Chondrocyte (in vitro differentiated cells): ENCODE data around the gene KAZALD1. TPM values are rescaled to one million over a fixed set of nuclear protein-coding genes. Genes with fewer than 3 reads are reported as not detected.

Source experiments
- DNase-seq: peaks from one replicate; pipeline ENCODE4 v3.0.0; 2021; ENCODE audit warnings: mixed read lengths, low spot score
- H3K27ac Mint-ChIP-seq: one replicate; pipeline ENCODE4 v1.8.0; 2021; ENCODE audit warnings: mild to moderate bottlenecking, moderate library complexity, mixed read lengths; ENCODE audit not compliant: unreplicated experiment
- H3K27me3 Mint-ChIP-seq: 2 replicates; pipeline ENCODE4 v1.8.0; 2021; ENCODE audit warnings: low read depth, mixed read lengths
- H3K36me3 Mint-ChIP-seq: 2 replicates; pipeline ENCODE4 v1.8.0; 2021; ENCODE audit warnings: low read depth, mixed read lengths
- H3K4me1 Mint-ChIP-seq: 2 replicates; pipeline ENCODE4 v1.8.0; 2021; ENCODE audit warnings: low read depth, mild to moderate bottlenecking, mixed read lengths
- H3K4me3 Mint-ChIP-seq: one replicate; pipeline ENCODE4 v1.8.0; 2021; ENCODE audit warnings: mild to moderate bottlenecking, moderate library complexity, mixed read lengths; ENCODE audit not compliant: unreplicated experiment
- H3K9me3 Mint-ChIP-seq: 2 replicates; pipeline ENCODE4 v1.8.0; 2021; ENCODE audit warnings: low read depth, mixed read lengths
- CTCF ChIP-seq: fragments of 200-600 bp; sonication (generic); IDR thresholded peaks from 2 replicates; pipeline ENCODE4 v1.5.0; 2021; ENCODE audit warnings: antibody characterized with exemption, mild to moderate bottlenecking, moderate library complexity
- total RNA-seq: library from RNA; stranded (reverse); gene quantifications from 3 replicates; pipeline ENCODE4 v1.2.1, GENCODE V29; 2021

KAZALD1 gene
- total RNA-seq, 1 donor from 2014 or later, result 18.9 TPM

DNA sequence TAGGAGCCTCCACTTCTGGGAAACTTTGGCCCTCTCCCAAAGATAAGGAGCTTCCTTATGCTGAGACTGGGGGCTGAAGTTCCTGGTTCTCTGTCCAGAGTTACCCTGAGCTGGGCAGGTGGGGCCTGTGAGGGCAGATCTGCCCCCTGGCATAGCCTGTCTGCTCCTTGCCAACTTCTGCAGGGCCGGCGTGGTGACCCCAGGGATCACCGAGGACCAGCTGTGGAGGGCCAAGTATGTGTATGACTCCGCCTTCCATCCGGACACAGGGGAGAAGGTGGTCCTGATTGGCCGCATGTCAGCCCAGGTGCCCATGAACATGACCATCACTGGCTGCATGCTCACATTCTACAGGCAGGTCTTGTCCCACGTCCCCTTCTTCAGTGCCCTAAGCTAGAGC, 26.5 kb upstream of the KAZALD1 start:
- H3K36me3 Mint-ChIP-seq, result peaks cover 22% of the 10 kb centered on the region
- no peak for DNase-seq
- H3K9me3 Mint-ChIP-seq, result no peaks in the 10 kb centered on the region
- no peak overlapping the region for H3K4me3 Mint-ChIP-seq
- H3K27me3 Mint-ChIP-seq, result no peaks in the 10 kb centered on the region
- peaks cover 32% of the 10 kb centered on the region for H3K4me1 Mint-ChIP-seq
- no peak overlapping the region for H3K27ac Mint-ChIP-seq
- no peak for TF ChIP-seq CTCF

GRCh38 chr10:101035916-101036702, 25.7 kb upstream of the KAZALD1 start:
- Mint-ChIP-seq H3K27me3 (no peaks in the 10 kb centered on the region), H3K4me3 (no peak overlapping the region), H3K36me3 (peaks cover 22% of the 10 kb centered on the region), H3K27ac (no peak overlapping the region), H3K9me3 (no peaks in the 10 kb centered on the region), H3K4me1 (peaks cover 32% of the 10 kb centered on the region)
- no peak for DNase-seq
- TF ChIP-seq CTCF, result no peak

GRCh38 chr10:101036726-101037125, 25.1 kb upstream of the KAZALD1 start:
- Mint-ChIP-seq H3K4me3 (no peak overlapping the region), H3K36me3 (peaks cover 22% of the 10 kb centered on the region), H3K27me3 (no peaks in the 10 kb centered on the region), H3K4me1 (peaks cover 33% of the 10 kb centered on the region), H3K27ac (no peak overlapping the region), H3K9me3 (no peaks in the 10 kb centered on the region)
- TF ChIP-seq CTCF, result no peak
- DNase-seq, result no peak

DNA sequence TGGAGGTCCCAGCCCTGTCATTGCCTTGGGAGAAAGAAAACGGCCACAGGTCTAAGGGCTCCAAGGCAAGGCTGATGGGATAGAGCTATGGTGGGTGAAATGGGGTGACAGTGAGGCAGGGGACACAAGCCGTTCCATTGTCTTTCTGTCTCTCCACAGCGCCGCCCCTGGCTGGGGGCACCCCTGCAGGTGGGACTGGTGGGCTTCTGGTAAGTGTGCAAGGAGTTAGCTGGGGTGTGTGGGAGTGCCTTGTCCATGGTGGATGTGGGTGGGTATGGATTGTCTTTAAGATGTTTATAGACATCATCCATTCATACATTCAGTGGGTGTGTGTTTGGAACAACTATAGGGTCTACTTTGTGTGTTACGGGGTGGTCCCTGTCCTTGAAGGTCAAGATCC, 23.3 kb upstream of the KAZALD1 start:
- Mint-ChIP-seq H3K27me3 (no peaks in the 10 kb centered on the region), H3K4me1 (peaks cover 36% of the 10 kb centered on the region), H3K36me3 (peaks cover 22% of the 10 kb centered on the region), H3K4me3 (no peak overlapping the region), H3K27ac (peak overlapping the region; percentile 4), H3K9me3 (no peaks in the 10 kb centered on the region)
- no peak for DNase-seq
- TF ChIP-seq CTCF, result no peak

GRCh38 chr10:101040061-101040460, 21.7 kb upstream of the KAZALD1 start:
- Mint-ChIP-seq H3K27me3 (no peaks in the 10 kb centered on the region), H3K4me1 (peaks cover 26% of the 10 kb centered on the region), H3K9me3 (no peaks in the 10 kb centered on the region), H3K27ac (peak overlapping the region; percentile 83), H3K36me3 (peaks cover 22% of the 10 kb centered on the region), H3K4me3 (no peak overlapping the region)
- TF ChIP-seq CTCF, result no peak
- no peak for DNase-seq
